Keratinocyte (primary cell): Measurements from ENCODE around the gene SULT1A3. TPM values are rescaled to one million over a fixed set of nuclear protein-coding genes. Genes with fewer than 3 reads are reported as not detected.

Experiments used
- DNase-seq: peaks from one replicate; pipeline ENCODE4 v3.0.0-alpha.2; 2011; ENCODE audit warnings: low read depth, missing footprints, low spot score
- FAIRE-seq: peaks from 2 replicates; lab custom pipeline; 2011; peaks lifted over from hg19 to GRCh38; lab: Jason Lieb, UNC
- H2AFZ ChIP-seq: 2 replicates; pipeline ENCODE4 v1.6.0; 2012; ENCODE audit warnings: low read length, control low read depth, inconsistent platforms; ENCODE audit not compliant: control insufficient read depth
- H3K27ac ChIP-seq: 2 replicates; pipeline ENCODE4 v1.5.1; 2011; ENCODE audit warnings: low read length; ENCODE audit not compliant: control insufficient read depth, insufficient read depth
- H3K27me3 ChIP-seq: 3 replicates; pipeline ENCODE4 v1.6.0; 2011; ENCODE audit warnings: low read length; ENCODE audit not compliant: control insufficient read depth, insufficient read depth; ENCODE audit errors: extremely low read depth
- H3K36me3 ChIP-seq, 2 experiments: 2 replicates in 1 of 2; 3 replicates in 1 of 2; pipeline ENCODE4 v1.5.1; 2011; ENCODE audit warnings: low read length in 2 of 2, mild to moderate bottlenecking in 1 of 2; ENCODE audit not compliant: control insufficient read depth in 2 of 2, insufficient read depth in 2 of 2; ENCODE audit errors: extremely low read depth in 1 of 2
- H3K4me1 ChIP-seq: 3 replicates; pipeline ENCODE4 v1.5.1; 2011; ENCODE audit warnings: low read length; ENCODE audit not compliant: control insufficient read depth, insufficient read depth; ENCODE audit errors: extremely low read depth
- H3K4me2 ChIP-seq: 3 replicates; pipeline ENCODE4 v1.6.0; 2011; ENCODE audit warnings: low read depth, low read length; ENCODE audit not compliant: control insufficient read depth, insufficient read depth; ENCODE audit errors: extremely low read depth
- H3K4me3 ChIP-seq, 3 experiments: fragments of 200-600 bp in 1 of 3; sonication (generic) in 1 of 3; 2 replicates in 2 of 3; 3 replicates in 1 of 3; pipeline ENCODE4 v1.5.1; 2011 to 2016; ENCODE audit warnings: low read length in 3 of 3, mild to moderate bottlenecking in 3 of 3, control low read depth in 2 of 3, inconsistent platforms in 1 of 3, low read depth in 1 of 3, mixed read lengths in 1 of 3, mixed run types in 1 of 3, moderate library complexity in 1 of 3; ENCODE audit not compliant: control insufficient read depth in 2 of 3, insufficient read depth in 2 of 3; ENCODE audit errors: extremely low read depth in 1 of 3
- H3K79me2 ChIP-seq: 2 replicates; pipeline ENCODE4 v1.6.0; 2012; ENCODE audit warnings: low read length; ENCODE audit not compliant: control insufficient read depth, insufficient read depth
- H3K9ac ChIP-seq: 3 replicates; pipeline ENCODE4 v1.6.0; 2011; ENCODE audit warnings: low read length; ENCODE audit not compliant: control insufficient read depth, insufficient read depth; ENCODE audit errors: extremely low read depth
- H3K9me1 ChIP-seq: 3 replicates; pipeline ENCODE4 v1.6.0; 2011; ENCODE audit warnings: low read length; ENCODE audit not compliant: control insufficient read depth, insufficient read depth; ENCODE audit errors: extremely low read depth
- H3K9me3 ChIP-seq: 2 replicates; pipeline ENCODE4 v1.5.1; 2012; ENCODE audit warnings: low read depth, low read length; ENCODE audit not compliant: control insufficient read depth
- H4K20me1 ChIP-seq: 3 replicates; pipeline ENCODE4 v1.6.0; 2011; ENCODE audit warnings: low read length; ENCODE audit not compliant: control insufficient read depth, insufficient read depth; ENCODE audit errors: extremely low read depth
- CTCF ChIP-seq, 3 experiments: IDR thresholded peaks in 1 of 3; conservative IDR thresholded peaks in 1 of 3; optimal IDR thresholded peaks in 1 of 3; 2 replicates in 2 of 3; 3 replicates in 1 of 3; pipeline versions ENCODE3 to v1.5.1; 2011; ENCODE audit warnings: low read length in 3 of 3, mild to moderate bottlenecking in 3 of 3, moderate library complexity in 2 of 3, control low read depth in 1 of 3, inconsistent platforms in 1 of 3; ENCODE audit not compliant: insufficient read depth in 2 of 3; ENCODE audit errors: extremely low read depth in 1 of 3
- EZH2 ChIP-seq: IDR thresholded peaks from one replicate; pipeline ENCODE4 v1.6.1; 2012; ENCODE audit warnings: inconsistent platforms, mild to moderate bottlenecking, low read length, moderate library complexity
- dilution Hi-C: fragments of 300-500 bp; cut with MboI; formaldehyde crosslinking; loops from one replicate; pipeline ENCODE4 v1.7.0; 2020; ENCODE audit warnings: low sequenced_read_pairs; ENCODE audit not compliant: extremely low pct_ligation_motif_present
- polyA plus RNA-seq, 5 experiments: library from polyadenylated mRNA; depleted of rRNA in 3 of 5; stranded (reverse) in 3 of 5; stranded (forward) in 1 of 5; unstranded in 1 of 5; fragments of >200 nt; gene quantifications; 1 replicate in 1 of 5; 2 replicates in 3 of 5; 3 replicates in 1 of 5; pipeline versions ENCODE4 v1.2.1 to v1.2.3, GENCODE V29; 2011 to 2012; ENCODE audit warnings: missing spikeins in 2 of 5, low read depth in 1 of 5, low replicate concordance in 1 of 5

Gene SULT1A3
- polyA plus RNA-seq, 1 donor (not counting 4 experiments of a cell fraction or from before 2014, with no cell fraction given) = 8.0 TPM

- Histone ChIP-seq H3K9me1 (no peaks in the 10 kb centered on the region), H4K20me1 (no peaks in the 10 kb centered on the region), H2AFZ (no peak overlapping the region), H3K27me3 (no peaks in the 10 kb centered on the region), H3K9me3 (no peaks in the 10 kb centered on the region), H3K36me3 (no peaks in the 10 kb centered on the region), H3K4me1 (peaks cover 3% of the 10 kb centered on the region), H3K9ac (no peak overlapping the region), H3K4me2 (no peak overlapping the region), H3K4me3 (no peak overlapping the region), H3K27ac (no peak overlapping the region), H3K79me2 (no peaks in the 10 kb centered on the region)
- dilution Hi-C loops = no loop called here
- FAIRE-seq (no peak), DNase-seq (no peak)
- no peak for TF ChIP-seq CTCF (optimal IDR thresholded peaks at IDR 0.05 in 1 of 3, IDR thresholded peaks at IDR 0.05 in 1 of 3, conservative IDR thresholded peaks at IDR 0.05 in 1 of 3; ENCODE audit: extremely low read depth in 1 of 3, insufficient read depth in 2 of 3, low read length in 3 of 3)
- TF ChIP-seq EZH2 = no peak
Observed at GRCh38 chr16:30180741-30181140, 18.3 kb upstream of the SULT1A3 start.

- dilution Hi-C loops = no loop called here
- no peaks in the 10 kb centered on the region for H3K9me1 ChIP-seq
- H3K4me1 ChIP-seq = peaks cover 3% of the 10 kb centered on the region
- H3K27me3 ChIP-seq = no peaks in the 10 kb centered on the region
- no peaks in the 10 kb centered on the region for H3K9me3 ChIP-seq
- peak within 1 kb of the TSS; percentile 87 for H2AFZ ChIP-seq
- H3K79me2 ChIP-seq = no peaks in the 10 kb centered on the region
- TF ChIP-seq EZH2 (no peak), CTCF (optimal IDR thresholded peaks at IDR 0.05 in 1 of 3, IDR thresholded peaks at IDR 0.05 in 1 of 3, conservative IDR thresholded peaks at IDR 0.05 in 1 of 3; ENCODE audit: extremely low read depth in 1 of 3, insufficient read depth in 2 of 3, low read length in 3 of 3) (no peak)
- FAIRE-seq (no peak), DNase-seq (peak; percentile 7)
- H3K4me3 ChIP-seq = peak within 1 kb of the TSS; percentile 36 to 61 (median 60)
- H3K27ac ChIP-seq = no peak within 1 kb of the TSS
- peak within 1 kb of the TSS; percentile 22 for H3K9ac ChIP-seq
- peak within 1 kb of the TSS; percentile 80 for H3K4me2 ChIP-seq
- no peaks in the 10 kb centered on the region for H3K36me3 ChIP-seq
- H4K20me1 ChIP-seq = no peaks in the 10 kb centered on the region
Observed at GRCh38 chr16:30183233-30184095, 15.6 kb upstream of the SULT1A3 start, which contains the start of gene CORO1A. TSS of gene CORO1A (plus strand) at chr16:30183602. CDS start at chr16:30185210, 1,608 bp downstream.
